ENCODE measurements around the gene FCHSD2.

GRCh38 chr11:73184953-73185671, 43.0 kb upstream of the FCHSD2 start:
- TF ChIP-seq CTCF (IDR thresholded peaks at IDR 0.05) (no peak), POLR2A (IDR thresholded peaks at IDR 0.05) (no peak)

Measured in lower leg skin (tissue), 3 donors.